HepG2 (cell line): ENCODE data around the gene TOPORS. TPM values are rescaled to one million over a fixed set of nuclear protein-coding genes. Genes with fewer than 3 reads are reported as not detected.

Experiments used
- AKAP8 ChIP-seq: sonication (generic); formaldehyde crosslinking; IDR thresholded peaks from 2 replicates; pipeline ENCODE4 v1.5.1; 2020; ENCODE audit warnings: mild to moderate bottlenecking, missing genetic modification reagents
- BHLHE40 ChIP-seq: IDR thresholded peaks from 2 replicates; pipeline ENCODE4 v1.6.1; 2011; ENCODE audit warnings: low read length, improper control_type of control experiment
- MTF1 ChIP-seq: sonication (generic); formaldehyde crosslinking; IDR thresholded peaks from 2 replicates; pipeline ENCODE4 v1.5.0; 2020; ENCODE audit warnings: missing genetic modification reagents
- TGIF2 ChIP-seq: IDR thresholded peaks from 2 replicates; pipeline ENCODE4 v1.6.1; 2016; ENCODE audit warnings: control low read depth, missing compliant biosample characterization
- ZNF530 ChIP-seq: sonication (generic); formaldehyde crosslinking; IDR thresholded peaks from 2 replicates; pipeline ENCODE4 v1.5.0; 2020; ENCODE audit warnings: low read depth, mild to moderate bottlenecking, missing genetic modification reagents
- ZSCAN25 ChIP-seq: sonication (generic); formaldehyde crosslinking; IDR thresholded peaks from 2 replicates; pipeline ENCODE4 v1.8.0; 2022; ENCODE audit warnings: mild to moderate bottlenecking, missing genetic modification reagents
- polyA plus RNA-seq, 8 experiments: library from polyadenylated mRNA; depleted of rRNA in 3 of 8; stranded (reverse) in 7 of 8; unstranded in 1 of 8; fragments of >200 nt; fragmentation: Illumina TruSeq in 4 of 8; extraction: Trizol in 4 of 8; gene quantifications; 2 replicates each; pipeline versions ENCODE4 v1.2.1 to v1.2.3, GENCODE V29; 2011 to 2016; ENCODE audit warnings: low read depth in 4 of 8, missing spikeins in 1 of 8, mixed read lengths in 1 of 8; ENCODE audit not compliant: insufficient read depth in 1 of 8
- total RNA-seq, 5 experiments: library from RNA; depleted of rRNA; stranded (reverse); fragments of >200 nt; fragmentation: Illumina TruSeq; extraction: Trizol; gene quantifications; 2 replicates each; pipeline ENCODE4 v1.2.3, GENCODE V29; 2016; ENCODE audit warnings: low read depth in 1 of 5
- TF ChIP-seq, protein P1 (sequence below): sonication (generic); formaldehyde crosslinking; IDR thresholded peaks from 2 replicates; pipeline ENCODE4 v1.4.0; 2020; ENCODE audit warnings: low read depth, missing genetic modification reagents
- TF ChIP-seq, protein P2 (sequence below), 2 experiments: sonication (generic) in 1 of 2; formaldehyde crosslinking in 1 of 2; IDR thresholded peaks; 2 replicates each; pipeline versions ENCODE4 v1.6.1 to v1.9.0; 2014 to 2022; ENCODE audit warnings: antibody characterized with exemption in 1 of 2, borderline replicate concordance in 1 of 2, inconsistent platforms in 1 of 2, low read depth in 1 of 2, missing genetic modification reagents in 1 of 2
- TF ChIP-seq, protein P3 (sequence below): sonication (generic); formaldehyde crosslinking; IDR thresholded peaks from 2 replicates; pipeline ENCODE4 v1.4.0; 2020; ENCODE audit warnings: missing genetic modification reagents, mild to moderate bottlenecking, borderline replicate concordance

Gene TOPORS
- total and polyA plus RNA-seq, 2 of the 13 experiments (the other 11 are each of a cell fraction or from before 2014, with no cell fraction given): 6.8 to 19.6 TPM

DNA sequence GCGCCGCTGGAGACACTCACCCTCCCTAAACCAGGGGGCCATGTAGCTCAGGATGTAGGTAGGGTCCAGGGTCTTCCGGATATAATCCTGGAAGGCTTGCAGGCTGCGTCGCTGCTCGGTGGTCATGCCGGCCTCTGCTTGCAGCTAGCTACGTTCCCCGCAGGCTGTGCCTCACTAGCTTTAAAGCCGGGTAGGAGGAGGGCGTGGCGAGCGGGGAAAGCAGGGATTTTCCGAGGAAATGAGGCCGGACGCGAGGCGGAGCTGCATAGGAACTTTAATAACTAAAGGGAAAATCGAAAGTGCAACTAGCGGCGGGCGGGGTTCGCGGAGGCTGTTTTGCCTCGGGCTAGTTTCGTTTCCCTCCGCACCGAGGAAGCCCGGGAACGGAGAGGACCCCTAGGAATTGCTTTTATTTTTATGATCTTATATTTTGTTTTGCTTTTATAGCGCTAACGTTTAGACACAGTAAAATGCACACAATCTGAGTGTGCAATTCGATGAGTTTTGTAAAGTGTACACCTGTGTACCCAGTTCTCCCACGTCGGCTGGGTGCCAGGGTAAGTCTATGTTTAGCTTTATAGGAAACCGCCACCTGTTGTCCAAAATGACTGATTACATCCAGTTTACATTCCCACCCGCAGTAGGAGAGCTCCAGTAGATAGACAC is 26.2 kb downstream of the TOPORS start, which contains the start of gene RIGI (continued):
- TF ChIP-seq, protein P1, sequence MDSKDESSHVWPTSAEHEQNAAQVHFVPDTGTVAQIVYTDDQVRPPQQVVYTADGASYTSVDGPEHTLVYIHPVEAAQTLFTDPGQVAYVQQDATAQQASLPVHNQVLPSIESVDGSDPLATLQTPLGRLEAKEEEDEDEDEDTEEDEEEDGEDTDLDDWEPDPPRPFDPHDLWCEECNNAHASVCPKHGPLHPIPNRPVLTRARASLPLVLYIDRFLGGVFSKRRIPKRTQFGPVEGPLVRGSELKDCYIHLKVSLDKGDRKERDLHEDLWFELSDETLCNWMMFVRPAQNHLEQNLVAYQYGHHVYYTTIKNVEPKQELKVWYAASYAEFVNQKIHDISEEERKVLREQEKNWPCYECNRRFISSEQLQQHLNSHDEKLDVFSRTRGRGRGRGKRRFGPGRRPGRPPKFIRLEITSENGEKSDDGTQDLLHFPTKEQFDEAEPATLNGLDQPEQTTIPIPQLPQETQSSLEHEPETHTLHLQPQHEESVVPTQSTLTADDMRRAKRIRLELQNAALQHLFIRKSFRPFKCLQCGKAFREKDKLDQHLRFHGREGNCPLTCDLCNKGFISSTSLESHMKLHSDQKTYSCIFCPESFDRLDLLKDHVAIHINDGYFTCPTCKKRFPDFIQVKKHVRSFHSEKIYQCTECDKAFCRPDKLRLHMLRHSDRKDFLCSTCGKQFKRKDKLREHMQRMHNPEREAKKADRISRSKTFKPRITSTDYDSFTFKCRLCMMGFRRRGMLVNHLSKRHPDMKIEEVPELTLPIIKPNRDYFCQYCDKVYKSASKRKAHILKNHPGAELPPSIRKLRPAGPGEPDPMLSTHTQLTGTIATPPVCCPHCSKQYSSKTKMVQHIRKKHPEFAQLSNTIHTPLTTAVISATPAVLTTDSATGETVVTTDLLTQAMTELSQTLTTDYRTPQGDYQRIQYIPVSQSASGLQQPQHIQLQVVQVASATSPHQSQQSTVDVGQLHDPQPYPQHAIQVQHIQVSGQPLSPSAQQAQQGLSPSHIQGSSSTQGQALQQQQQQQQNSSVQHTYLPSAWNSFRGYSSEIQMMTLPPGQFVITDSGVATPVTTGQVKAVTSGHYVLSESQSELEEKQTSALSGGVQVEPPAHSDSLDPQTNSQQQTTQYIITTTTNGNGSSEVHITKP (CRISPR knock-in tag): no peak
- TF ChIP-seq AKAP8 (CRISPR knock-in tag): no peak
- TF ChIP-seq, protein P2, sequence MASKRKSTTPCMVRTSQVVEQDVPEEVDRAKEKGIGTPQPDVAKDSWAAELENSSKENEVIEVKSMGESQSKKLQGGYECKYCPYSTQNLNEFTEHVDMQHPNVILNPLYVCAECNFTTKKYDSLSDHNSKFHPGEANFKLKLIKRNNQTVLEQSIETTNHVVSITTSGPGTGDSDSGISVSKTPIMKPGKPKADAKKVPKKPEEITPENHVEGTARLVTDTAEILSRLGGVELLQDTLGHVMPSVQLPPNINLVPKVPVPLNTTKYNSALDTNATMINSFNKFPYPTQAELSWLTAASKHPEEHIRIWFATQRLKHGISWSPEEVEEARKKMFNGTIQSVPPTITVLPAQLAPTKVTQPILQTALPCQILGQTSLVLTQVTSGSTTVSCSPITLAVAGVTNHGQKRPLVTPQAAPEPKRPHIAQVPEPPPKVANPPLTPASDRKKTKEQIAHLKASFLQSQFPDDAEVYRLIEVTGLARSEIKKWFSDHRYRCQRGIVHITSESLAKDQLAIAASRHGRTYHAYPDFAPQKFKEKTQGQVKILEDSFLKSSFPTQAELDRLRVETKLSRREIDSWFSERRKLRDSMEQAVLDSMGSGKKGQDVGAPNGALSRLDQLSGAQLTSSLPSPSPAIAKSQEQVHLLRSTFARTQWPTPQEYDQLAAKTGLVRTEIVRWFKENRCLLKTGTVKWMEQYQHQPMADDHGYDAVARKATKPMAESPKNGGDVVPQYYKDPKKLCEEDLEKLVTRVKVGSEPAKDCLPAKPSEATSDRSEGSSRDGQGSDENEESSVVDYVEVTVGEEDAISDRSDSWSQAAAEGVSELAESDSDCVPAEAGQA (IDR thresholded peaks at IDR 0.05; ENCODE audit: low read depth): no peak
- TF ChIP-seq, protein P2 (CRISPR knock-in tag; IDR thresholded peaks at IDR 0.05; ENCODE audit: borderline replicate concordance): no peak
- TF ChIP-seq TGIF2 (CRISPR knock-in tag): peak; percentile 53; the same call in 1 of the 2 replicates
- no peak for TF ChIP-seq ZSCAN25 (CRISPR knock-in tag)
- no peak for TF ChIP-seq MTF1 (CRISPR knock-in tag)
- TF ChIP-seq ZNF530: no peak
- no peak for TF ChIP-seq BHLHE40
- TF ChIP-seq, protein P3, sequence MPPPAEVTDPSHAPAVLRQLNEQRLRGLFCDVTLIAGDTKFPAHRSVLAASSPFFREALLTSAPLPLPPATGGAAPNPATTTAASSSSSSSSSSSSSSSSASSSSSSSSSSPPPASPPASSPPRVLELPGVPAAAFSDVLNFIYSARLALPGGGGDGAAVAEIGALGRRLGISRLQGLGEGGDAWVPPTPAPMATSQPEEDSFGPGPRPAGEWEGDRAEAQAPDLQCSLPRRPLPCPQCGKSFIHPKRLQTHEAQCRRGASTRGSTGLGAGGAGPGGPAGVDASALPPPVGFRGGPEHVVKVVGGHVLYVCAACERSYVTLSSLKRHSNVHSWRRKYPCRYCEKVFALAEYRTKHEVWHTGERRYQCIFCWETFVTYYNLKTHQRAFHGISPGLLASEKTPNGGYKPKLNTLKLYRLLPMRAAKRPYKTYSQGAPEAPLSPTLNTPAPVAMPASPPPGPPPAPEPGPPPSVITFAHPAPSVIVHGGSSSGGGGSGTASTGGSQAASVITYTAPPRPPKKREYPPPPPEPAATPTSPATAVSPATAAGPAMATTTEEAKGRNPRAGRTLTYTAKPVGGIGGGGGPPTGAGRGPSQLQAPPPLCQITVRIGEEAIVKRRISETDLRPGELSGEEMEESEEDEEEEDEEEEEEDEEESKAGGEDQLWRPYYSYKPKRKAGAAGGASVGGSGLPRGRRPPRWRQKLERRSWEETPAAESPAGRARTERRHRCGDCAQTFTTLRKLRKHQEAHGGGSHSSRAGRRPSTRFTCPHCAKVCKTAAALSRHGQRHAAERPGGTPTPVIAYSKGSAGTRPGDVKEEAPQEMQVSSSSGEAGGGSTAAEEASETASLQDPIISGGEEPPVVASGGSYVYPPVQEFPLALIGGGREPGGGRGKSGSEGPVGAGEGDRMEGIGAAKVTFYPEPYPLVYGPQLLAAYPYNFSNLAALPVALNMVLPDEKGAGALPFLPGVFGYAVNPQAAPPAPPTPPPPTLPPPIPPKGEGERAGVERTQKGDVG (CRISPR knock-in tag): no peak
